ENCODE results near the gene SLC4A1AP.
"Not testable (repeated sequence)": the region's sequence is repeated elsewhere in the genome, so short reads cannot be mapped to it uniquely, and the experiment has no call there.

The SLC4A1AP gene

GRCh38 chr2:27663285-27664153 is at the start of gene SLC4A1AP, which contains the start of gene SUPT7L:
TSS of gene SLC4A1AP (plus strand) at chr2:27663889. CDS start at chr2:27663915, 26 bp downstream.
TSS of gene SUPT7L (minus strand) at chr2:27663614. CDS start at chr2:27662192, 1,422 bp downstream.
- DNase-seq (ENCODE audit: low read depth), result peak; percentile 87

- DNase-seq (ENCODE audit: low read depth), result no peak
Measured at GRCh38 chr2:27613985-27614384, 49.7 kb upstream of the SLC4A1AP start.

- DNase-seq (ENCODE audit: low read depth), result no peak
Measured at GRCh38 chr2:27615316-27615715, 48.4 kb upstream of the SLC4A1AP start.

- DNase-seq (ENCODE audit: low read depth), result no peak
Measured at GRCh38 chr2:27621524-27621923, 42.2 kb upstream of the SLC4A1AP start.

GRCh38 chr2:27622921-27623384 is 40.7 kb upstream of the SLC4A1AP start:
- peak; percentile 64 for DNase-seq (ENCODE audit: low read depth)

GRCh38 chr2:27624943-27625342 is 38.7 kb upstream of the SLC4A1AP start:
- no peak for DNase-seq (ENCODE audit: low read depth)

GRCh38 chr2:27626323-27626722 is 37.4 kb upstream of the SLC4A1AP start:
- DNase-seq (ENCODE audit: low read depth), result not testable (repeated sequence)

- DNase-seq (ENCODE audit: low read depth), result not testable (repeated sequence)
Measured at GRCh38 chr2:27626921-27627320, 36.8 kb upstream of the SLC4A1AP start.

- DNase-seq (ENCODE audit: low read depth), result peak; percentile 74
Measured at GRCh38 chr2:27627963-27628766, 35.5 kb upstream of the SLC4A1AP start.

GRCh38 chr2:27628767-27629709 is 34.7 kb upstream of the SLC4A1AP start, which contains the start of the genes CCDC121 and GPN1:
TSS of gene CCDC121 (minus strand) at chr2:27629012. CDS start at chr2:27627799, 1,213 bp downstream.
TSS of gene GPN1 (plus strand) at chr2:27629050. CDS start at chr2:27629059, 9 bp downstream.
- DNase-seq (ENCODE audit: low read depth), result peak; percentile 90

GRCh38 chr2:27630257-27630656 is 33.4 kb upstream of the SLC4A1AP start:
- DNase-seq (ENCODE audit: low read depth), result not testable (repeated sequence)

- peak; percentile 13 for DNase-seq (ENCODE audit: low read depth)
Measured at GRCh38 chr2:27634291-27634690, 29.4 kb upstream of the SLC4A1AP start.

GRCh38 chr2:27636766-27637165 is 26.9 kb upstream of the SLC4A1AP start:
- DNase-seq (ENCODE audit: low read depth), result peak; percentile 9

GRCh38 chr2:27638037-27638637 is 25.6 kb upstream of the SLC4A1AP start:
- DNase-seq (ENCODE audit: low read depth), result no peak

- DNase-seq (ENCODE audit: low read depth), result no peak
Measured at GRCh38 chr2:27638709-27639108, 25.0 kb upstream of the SLC4A1AP start.

GRCh38 chr2:27640722-27641245 is 22.9 kb upstream of the SLC4A1AP start:
- DNase-seq (ENCODE audit: low read depth), result no peak

- DNase-seq (ENCODE audit: low read depth), result no peak
Measured at GRCh38 chr2:27645197-27645596, 18.5 kb upstream of the SLC4A1AP start.

- DNase-seq (ENCODE audit: low read depth), result no peak
Measured at GRCh38 chr2:27647289-27647688, 16.4 kb upstream of the SLC4A1AP start.

- DNase-seq (ENCODE audit: low read depth), result no peak
Measured at GRCh38 chr2:27647737-27648136, 16.0 kb upstream of the SLC4A1AP start.

- DNase-seq (ENCODE audit: low read depth), result no peak
Measured at GRCh38 chr2:27651056-27651455, 12.6 kb upstream of the SLC4A1AP start.

GRCh38 chr2:27652341-27652740 is 11.3 kb upstream of the SLC4A1AP start:
- no peak for DNase-seq (ENCODE audit: low read depth)

Measured in fibroblast of gingiva (primary cell).